HG03095 (cell line): ENCODE results near the gene HIC1.

ENCODE experiments used
- ATAC-seq: cut with Tn5 transposase; IDR thresholded peaks from one replicate; pipeline ENCODE4 v1.9.1; 2021; ENCODE audit warnings: moderate library complexity; ENCODE audit not compliant: unreplicated experiment

Gene HIC1

GRCh38 chr17:2059547-2060384 lies 4.9 kb downstream of the HIC1 start:
- no peak for ATAC-seq

GRCh38 chr17:2060385-2060658 lies 5.4 kb downstream of the HIC1 start:
- ATAC-seq, result no peak

GRCh38 chr17:2060681-2061440 lies 6.0 kb downstream of the HIC1 start:
- no peak for ATAC-seq

- no peak for ATAC-seq
Observed at GRCh38 chr17:2061441-2061958, 6.6 kb downstream of the HIC1 start.

- no peak for ATAC-seq
Observed at GRCh38 chr17:2062571-2063183, 7.8 kb downstream of the HIC1 start.

- ATAC-seq, result no peak
Observed at GRCh38 chr17:2063261-2064146, 8.6 kb downstream of the HIC1 start.

- ATAC-seq, result no peak
Observed at GRCh38 chr17:2064147-2064489, 9.2 kb downstream of the HIC1 start.

- no peak for ATAC-seq
Observed at GRCh38 chr17:2064520-2064971, 9.6 kb downstream of the HIC1 start.

- no peak for ATAC-seq
Observed at GRCh38 chr17:2064980-2065785, 10.3 kb downstream of the HIC1 start.

- ATAC-seq, result no peak
Observed at GRCh38 chr17:2065949-2066400, 11.1 kb downstream of the HIC1 start.

- ATAC-seq, result no peak
Observed at GRCh38 chr17:2067048-2067561, 12.2 kb downstream of the HIC1 start.

- no peak for ATAC-seq
Observed at GRCh38 chr17:2067608-2068024, 12.7 kb downstream of the HIC1 start.

GRCh38 chr17:2068031-2068518 lies 13.2 kb downstream of the HIC1 start:
- no peak for ATAC-seq

GRCh38 chr17:2068519-2069051 lies 13.7 kb downstream of the HIC1 start:
- ATAC-seq, result no peak

GRCh38 chr17:2070241-2071023 lies 15.5 kb downstream of the HIC1 start:
- ATAC-seq, result peak; percentile 55

GRCh38 chr17:2071024-2071385 lies 16.1 kb downstream of the HIC1 start:
- ATAC-seq, result no peak

GRCh38 chr17:2071455-2072281 lies 16.8 kb downstream of the HIC1 start:
- no peak for ATAC-seq

GRCh38 chr17:2074919-2075318 lies 20.0 kb downstream of the HIC1 start:
- no peak for ATAC-seq
